GM10266 (cell line): Measurements from ENCODE around the gene PLXNA3.

Source experiments
- DNase-seq: peaks from one replicate; pipeline ENCODE4 v3.0.0; 2012; ENCODE audit errors: extremely low spot score
- TF ChIP-seq, protein P1 (sequence below): IDR thresholded peaks from 2 replicates; pipeline ENCODE4 v1.5.1; 2012; ENCODE audit warnings: mild to moderate bottlenecking, low read depth; ENCODE audit not compliant: control insufficient read depth, insufficient read depth; ENCODE audit errors: missing control alignments

PLXNA3 gene

DNA sequence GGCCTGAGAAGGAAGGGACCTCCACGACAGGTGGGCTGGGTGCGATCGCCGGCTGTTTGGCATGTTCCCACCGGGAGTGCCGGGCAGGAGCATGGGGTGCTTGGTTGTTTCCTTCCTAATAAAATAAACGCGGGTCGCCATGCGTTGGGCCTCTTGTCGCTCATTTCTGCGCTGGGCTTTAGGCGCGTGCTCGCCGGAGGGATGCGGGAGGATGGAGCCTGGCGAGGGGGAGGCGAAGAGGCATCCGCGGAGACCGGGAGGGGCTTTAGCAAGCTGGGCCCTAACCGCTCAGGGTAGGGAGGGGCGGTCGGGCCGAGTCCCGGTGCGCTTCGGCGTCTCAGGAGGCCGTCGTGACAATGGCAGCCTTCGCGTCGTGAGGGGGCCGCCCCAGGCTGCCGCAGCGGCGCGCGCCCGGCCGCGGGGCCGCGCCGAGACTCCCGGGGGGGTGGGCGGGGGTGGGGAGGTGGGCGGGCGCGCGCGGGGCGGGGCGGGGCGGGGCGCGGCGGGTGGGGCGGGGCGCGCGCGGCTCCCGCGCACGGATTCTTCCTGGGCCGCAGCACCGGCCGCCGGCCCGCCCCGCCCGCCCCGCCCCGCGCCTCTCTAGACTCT is 21.6 kb upstream of the PLXNA3 start:
- TF ChIP-seq, protein P1, sequence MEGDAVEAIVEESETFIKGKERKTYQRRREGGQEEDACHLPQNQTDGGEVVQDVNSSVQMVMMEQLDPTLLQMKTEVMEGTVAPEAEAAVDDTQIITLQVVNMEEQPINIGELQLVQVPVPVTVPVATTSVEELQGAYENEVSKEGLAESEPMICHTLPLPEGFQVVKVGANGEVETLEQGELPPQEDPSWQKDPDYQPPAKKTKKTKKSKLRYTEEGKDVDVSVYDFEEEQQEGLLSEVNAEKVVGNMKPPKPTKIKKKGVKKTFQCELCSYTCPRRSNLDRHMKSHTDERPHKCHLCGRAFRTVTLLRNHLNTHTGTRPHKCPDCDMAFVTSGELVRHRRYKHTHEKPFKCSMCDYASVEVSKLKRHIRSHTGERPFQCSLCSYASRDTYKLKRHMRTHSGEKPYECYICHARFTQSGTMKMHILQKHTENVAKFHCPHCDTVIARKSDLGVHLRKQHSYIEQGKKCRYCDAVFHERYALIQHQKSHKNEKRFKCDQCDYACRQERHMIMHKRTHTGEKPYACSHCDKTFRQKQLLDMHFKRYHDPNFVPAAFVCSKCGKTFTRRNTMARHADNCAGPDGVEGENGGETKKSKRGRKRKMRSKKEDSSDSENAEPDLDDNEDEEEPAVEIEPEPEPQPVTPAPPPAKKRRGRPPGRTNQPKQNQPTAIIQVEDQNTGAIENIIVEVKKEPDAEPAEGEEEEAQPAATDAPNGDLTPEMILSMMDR: no peak
- DNase-seq: peak; percentile 88

DNA sequence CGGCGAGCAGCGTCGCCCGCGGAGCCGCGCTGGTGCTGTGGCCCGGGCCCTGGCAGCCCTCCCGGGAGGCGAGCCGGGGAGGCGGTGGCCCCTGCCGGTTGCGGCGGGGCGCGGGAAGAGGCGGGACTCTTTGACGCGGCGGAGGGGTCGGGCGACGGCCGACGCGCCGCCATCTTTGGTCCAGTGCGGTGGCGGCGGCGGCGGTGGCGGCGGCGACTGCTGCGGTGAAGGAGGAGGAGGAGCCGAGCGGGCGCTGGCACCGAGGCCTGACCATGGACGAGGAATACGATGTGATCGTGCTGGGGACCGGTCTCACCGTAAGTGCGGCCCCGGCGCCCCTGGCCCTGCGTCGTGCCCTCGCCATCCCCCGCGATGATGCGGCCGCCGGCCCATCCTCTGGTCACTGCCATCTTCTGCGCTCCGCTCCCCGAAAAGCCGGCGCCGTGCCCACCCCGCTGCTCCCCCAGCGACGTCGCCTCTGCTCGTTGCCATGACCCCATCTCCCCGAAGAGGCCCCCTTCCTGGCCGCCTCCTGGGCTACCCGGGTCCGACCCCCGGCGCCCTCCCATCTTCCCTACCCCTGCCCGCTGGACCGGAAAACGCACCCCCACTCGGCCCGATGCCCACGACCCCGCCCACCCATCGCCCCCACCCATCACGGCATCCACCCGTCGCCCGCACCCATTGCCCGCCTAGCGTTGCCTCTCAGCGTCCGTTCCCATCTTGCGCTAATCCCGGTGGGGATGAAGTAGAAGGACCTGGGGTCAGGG is 20.9 kb upstream of the PLXNA3 start, which contains the start of gene GDI1:
Gene GDI1, plus strand, starts transcription at position 172 of the 770 bp plus-strand sequence. Its CDS starts 101 bp downstream, at position 273.
- DNase-seq: peak; percentile 73
- TF ChIP-seq, protein P1: no peak

DNA sequence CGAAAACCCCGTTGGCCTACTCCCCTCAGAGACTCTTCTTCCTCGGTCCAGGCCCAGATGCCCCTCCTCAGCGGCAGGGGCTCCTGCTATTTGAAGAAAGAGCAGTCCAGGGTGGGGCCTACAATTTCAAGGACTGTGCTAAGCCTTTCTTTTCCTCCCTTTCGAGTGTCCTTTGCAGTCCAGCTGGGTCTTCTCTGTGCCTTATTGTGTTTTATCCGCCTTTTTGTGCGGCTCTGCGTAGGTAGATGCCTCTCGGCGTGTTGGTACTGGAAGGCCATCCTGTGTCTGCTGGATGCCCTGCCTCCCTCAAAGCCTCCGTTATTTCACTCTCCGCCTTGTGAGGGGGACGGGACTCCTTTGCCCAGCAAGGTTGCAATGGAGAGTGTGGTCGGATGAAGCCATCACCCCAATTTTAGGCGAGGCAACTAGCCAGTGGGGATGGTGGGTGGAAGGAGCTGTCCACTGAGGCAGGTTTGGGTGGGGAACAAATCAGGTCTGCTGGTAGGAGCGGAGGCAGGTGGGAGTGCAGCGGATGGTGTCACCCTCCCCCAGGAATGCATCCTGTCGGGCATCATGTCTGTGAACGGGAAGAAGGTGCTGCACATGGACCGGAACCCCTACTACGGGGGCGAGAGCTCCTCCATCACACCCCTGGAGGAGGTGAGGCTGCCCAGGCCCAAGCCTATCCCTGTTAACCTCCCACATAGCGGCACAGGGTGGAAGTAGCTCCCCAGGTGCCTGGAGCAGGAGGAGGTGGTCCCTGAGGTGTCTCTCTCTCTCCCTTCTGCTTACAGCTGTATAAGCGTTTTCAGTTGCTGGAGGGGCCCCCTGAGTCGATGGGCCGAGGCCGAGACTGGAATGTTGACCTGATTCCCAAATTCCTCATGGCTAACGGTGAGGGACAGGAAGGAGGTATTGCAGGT is 19.8 kb upstream of the PLXNA3 start:
- TF ChIP-seq, protein P1: no peak
- no peak for DNase-seq

DNA sequence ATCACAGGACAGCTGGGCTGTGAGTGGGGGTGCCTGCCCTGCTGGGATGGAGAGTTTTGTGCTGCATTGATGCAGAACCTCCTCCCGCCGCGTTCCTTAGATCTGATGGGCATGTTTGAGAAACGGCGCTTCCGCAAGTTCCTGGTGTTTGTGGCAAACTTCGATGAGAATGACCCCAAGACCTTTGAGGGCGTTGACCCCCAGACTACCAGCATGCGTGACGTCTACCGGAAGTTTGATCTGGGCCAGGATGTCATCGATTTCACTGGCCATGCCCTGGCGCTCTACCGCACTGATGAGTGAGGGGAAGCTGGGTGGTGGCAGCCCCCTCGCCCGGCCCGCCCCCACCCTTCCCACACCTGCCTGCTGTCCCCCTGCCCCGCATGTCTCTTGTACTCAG is 18.2 kb upstream of the PLXNA3 start:
- TF ChIP-seq, protein P1: no peak
- no peak for DNase-seq

DNA sequence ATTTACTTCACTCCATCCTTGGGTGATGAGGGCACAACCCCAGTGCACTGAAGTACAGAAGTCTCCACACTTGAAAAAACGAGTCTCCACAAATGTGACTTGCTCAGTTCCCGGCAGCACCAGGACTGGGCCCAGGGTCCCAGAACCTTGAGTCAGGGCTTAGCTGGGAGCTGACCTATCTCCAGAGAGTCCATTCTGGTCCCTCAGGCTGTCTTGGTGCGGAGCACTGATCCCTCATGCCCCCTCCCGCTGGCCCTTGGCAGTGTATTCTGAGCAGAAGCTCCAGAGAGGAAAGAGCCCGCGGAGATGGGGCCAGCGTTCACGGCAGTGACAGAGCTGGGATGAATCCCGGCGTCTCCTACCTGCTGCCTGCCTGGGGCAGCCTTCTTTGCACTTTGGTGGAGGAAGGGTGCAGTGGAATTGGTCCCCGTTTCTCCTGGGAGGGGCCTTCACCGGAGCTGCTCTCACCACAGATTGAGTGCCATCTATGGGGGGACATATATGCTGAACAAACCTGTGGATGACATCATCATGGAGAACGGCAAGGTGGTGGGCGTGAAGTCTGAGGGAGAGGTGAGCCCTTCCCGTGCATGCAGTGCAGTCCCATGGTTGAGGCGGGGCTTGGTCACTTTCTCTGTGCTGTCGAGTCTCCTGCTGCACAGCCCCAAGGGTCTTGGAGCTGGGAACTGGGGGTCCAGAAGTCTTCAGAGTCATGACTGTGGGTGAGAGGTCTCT is 17.3 kb upstream of the PLXNA3 start:
- TF ChIP-seq, protein P1: no peak
- no peak for DNase-seq

DNA sequence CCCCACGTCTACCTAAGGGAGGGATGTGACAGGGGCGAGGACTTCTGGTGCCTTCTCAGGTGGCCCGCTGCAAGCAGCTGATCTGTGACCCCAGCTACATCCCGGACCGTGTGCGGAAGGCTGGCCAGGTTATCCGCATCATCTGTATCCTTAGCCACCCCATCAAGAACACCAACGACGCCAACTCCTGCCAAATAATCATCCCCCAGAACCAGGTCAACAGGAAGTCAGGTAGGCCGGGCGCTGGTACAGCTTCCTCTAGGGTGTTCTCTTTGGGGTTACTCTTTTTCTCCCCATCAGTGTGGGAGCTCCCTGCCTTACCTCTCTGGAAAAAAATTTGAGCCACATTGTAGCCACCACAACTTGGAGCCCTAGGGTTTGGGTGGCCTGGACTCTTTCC is 16.5 kb upstream of the PLXNA3 start:
- no peak for DNase-seq
- TF ChIP-seq, protein P1: no peak
